HG02610 (cell line): ENCODE results near the gene INO80E.
"Not testable (repeated sequence)": the region's sequence is repeated elsewhere in the genome, so short reads cannot be mapped to it uniquely, and the experiment has no call there.

Experiments
- ATAC-seq: cut with Tn5 transposase; IDR thresholded peaks from one replicate; pipeline ENCODE4 v1.9.1; 2021; ENCODE audit warnings: mild to moderate bottlenecking, moderate library complexity; ENCODE audit not compliant: unreplicated experiment

Gene INO80E

DNA sequence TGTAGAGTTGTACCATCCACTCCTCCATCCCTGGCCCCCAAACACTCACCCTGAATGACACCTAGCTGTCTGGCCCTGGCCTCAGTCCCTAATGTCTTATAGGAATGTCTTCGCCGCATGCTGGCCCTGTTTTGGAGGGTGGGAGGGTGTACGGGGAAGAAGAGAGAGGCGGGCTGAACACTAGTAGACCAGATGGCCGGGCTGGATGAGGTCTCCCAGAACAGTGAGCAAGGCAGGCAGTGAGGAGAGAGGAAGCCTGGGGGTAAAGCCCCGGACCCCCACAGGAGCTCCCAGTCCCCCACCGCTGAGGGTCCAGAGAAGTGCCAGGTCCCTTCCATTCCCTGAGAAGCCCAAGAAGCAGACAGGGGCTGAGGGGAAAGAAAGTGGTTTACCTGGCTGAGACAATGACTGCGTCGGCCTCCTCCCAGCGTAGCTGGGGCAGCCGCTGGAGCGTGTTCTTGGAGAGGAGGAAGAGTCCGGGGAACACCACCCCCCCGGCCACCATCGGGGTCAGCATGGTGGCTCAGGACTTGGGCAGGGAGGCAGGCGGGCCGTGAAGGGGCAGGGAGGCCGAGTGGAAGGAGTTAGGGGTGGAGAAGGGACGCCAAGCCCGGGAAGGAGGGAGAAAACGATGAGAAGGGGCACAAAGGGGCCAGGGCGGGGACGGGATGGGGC lies 34.1 kb downstream of the INO80E start:
- no peak for ATAC-seq

- no peak for ATAC-seq
These were observed 34.9 kb downstream of the INO80E start, which contains the start of gene TLCD3B for GRCh38 chr16:30030841-30031413. TSS of gene TLCD3B (minus strand) at chr16:30031271. CDS start at chr16:30030527, 744 bp downstream.

GRCh38 chr16:30031477-30031918 lies 35.5 kb downstream of the INO80E start:
- ATAC-seq = no peak

DNA sequence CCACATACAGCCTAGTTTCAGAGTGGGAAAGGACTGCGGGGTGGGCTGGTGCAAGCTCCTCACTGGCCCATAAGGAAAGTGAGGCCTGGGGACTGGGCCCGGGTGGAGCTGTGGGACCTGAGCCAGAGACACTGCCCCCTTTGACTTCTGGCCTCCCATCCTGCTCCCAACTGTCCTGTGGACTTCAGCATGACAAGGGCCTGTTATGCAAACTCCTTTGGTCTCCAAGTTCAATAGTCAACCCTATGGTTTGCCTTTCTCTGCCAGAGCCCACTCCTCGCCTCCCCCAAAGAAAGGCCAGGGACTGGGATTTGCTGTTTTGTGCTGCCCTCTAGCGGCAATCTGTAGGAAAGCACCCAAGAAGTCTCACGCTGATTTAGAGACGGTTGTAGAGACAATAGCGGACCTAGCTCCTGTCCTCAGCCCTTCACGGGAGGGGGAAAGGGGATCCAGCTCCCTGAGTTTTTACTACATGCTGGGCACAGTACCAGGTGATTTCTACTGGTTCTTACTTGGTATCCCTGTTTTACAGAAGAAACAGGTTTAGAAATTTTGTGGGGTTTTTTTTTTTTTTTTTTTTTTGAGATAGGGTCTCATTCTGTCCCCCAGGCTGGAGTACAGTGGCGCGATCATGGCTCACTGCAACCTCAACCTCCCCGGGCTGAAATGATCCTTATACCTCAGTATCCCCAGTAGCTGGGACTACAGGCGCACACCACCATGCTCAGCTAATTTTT lies 36.2 kb downstream of the INO80E start:
- no peak for ATAC-seq

DNA sequence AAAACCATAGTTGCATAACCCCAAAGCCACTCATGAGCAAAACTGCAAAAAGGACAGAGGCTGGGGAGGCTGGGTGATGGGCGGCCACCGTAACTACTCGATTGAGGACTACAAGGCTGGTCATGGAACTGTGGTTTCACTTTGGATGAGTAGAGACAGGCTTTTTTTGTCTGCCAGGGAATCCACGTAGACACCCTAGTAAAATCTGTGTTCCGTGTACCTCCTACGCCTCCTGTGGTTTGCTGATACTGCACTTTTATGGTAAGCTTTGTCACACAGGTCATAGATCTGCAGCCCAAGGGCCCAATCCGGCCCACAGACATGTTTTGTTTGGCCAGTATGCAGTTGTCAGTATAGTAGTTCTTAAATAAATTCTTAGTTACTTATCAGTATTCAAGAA lies 37.2 kb downstream of the INO80E start:
- ATAC-seq = no peak

DNA sequence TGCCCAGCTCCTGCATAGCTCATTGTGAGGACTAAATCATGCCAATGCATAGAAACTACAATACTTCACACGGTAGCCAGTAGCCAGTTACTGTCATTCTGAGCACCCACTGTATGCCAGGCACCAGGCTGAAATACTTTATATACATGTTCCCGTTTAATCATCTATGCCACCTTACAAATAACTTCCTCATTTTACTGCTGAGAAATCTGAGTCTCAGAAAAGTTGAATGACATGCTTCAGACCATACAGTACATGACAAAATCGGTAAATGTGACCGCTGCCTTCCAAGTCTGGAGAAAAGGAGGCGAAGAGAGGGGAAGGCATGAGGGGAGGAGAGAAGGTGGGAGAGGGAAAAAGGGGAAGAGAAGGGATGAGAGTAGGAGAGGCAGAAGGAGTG lies 44.2 kb downstream of the INO80E start:
- ATAC-seq = no peak

DNA sequence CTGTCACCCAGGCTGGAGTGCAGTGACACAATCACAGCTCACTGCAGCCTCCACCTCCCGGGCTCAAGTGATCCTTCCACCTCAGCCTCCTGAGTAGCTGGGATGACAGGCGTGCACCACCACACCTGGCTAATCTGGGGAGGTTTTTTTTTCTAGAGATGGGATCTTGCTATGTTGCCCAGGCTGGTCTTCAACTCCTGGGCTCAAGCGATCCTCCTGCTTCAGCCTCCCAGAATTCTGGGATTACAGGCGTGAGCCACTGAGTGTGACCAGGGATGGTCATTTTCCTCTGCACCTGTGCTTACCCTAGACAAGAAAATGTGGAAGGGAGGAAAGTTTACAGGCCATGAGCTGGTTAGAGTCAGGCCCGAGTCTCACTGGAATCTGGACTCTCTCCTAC lies 44.6 kb downstream of the INO80E start:
- not testable (repeated sequence) for ATAC-seq

- ATAC-seq = no peak
These were observed 45.8 kb downstream of the INO80E start for GRCh38 chr16:30041841-30042240.

- ATAC-seq = no peak
These were observed 50.1 kb downstream of the INO80E start for GRCh38 chr16:30046178-30046577.

- no peak for ATAC-seq
These were observed 50.5 kb downstream of the INO80E start for GRCh38 chr16:30046588-30046987.

DNA sequence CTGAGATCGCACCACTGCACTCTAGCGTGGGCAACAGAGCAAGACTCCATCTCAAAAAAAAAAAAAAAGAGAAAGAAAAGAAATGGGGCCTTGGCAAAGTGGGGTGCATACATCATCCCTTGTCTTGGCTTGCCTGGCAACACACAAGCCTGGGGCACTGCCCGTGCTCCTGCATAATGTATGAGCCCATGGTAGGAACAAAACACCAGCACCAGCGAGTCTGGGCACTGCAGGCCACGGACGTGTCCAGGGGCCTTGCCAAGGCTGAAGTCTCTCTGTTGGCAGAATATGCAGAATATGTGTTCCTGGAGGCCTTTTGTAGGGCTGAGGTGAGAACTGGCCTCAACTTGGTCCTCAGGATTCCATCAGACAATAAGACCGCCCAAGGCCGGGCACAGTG lies 53.8 kb downstream of the INO80E start:
- no peak for ATAC-seq

DNA sequence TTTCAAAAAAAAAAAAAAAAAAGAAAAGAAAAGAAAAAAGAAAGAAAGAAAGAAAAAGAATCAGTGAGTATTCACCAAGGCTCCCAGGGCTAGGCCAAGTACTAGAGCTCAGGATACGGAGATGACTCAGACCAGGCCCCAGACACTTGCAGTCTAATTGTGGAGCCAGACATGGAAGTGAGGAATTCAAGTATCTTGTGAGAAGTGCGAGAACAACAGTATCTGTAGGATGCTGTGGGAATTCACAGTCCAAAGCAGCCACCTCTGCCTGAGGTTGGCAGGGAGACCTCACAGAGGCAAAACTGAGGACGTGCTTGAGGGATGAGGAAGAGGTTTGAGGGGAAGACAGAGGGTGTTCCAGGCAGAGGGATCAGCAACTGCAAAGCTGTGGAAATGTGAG lies 55.5 kb downstream of the INO80E start:
- ATAC-seq = no peak

GRCh38 chr16:30052671-30053372 lies 56.8 kb downstream of the INO80E start:
- ATAC-seq = peak; percentile 61

- ATAC-seq = peak; percentile 20
These were observed 57.5 kb downstream of the INO80E start for GRCh38 chr16:30053376-30054015.

GRCh38 chr16:30054451-30054850 lies 58.4 kb downstream of the INO80E start:
- ATAC-seq = no peak

DNA sequence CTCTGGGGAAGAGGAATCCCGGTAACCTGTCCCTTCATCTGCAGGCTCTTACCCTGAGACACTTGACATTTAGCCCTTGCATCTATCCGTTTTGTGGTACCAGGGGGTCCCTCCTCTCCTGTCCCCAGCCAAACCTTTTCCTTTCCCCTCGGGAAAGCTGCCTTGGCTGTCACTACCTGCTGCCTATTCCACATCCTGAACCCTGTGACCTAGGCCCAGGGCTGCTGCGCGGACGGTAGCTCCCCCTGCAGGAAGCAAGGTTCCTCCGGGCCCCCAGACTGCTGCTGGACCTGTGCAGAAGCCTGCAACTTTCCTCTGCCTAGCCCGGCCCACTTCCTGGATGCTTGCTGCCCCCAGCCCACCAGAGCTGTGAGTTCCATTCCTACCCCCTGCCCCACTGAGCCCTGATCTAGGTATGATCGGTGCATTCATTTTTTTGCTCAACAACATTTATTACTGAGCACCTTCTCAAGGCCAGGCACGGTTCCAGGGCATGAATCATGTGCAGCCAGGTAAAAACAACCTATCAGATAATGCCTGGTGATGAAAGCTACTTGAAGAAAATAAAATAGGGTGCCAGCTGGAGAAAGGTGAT lies 59.0 kb downstream of the INO80E start:
- ATAC-seq = no peak
